NCI-H1436 (cell line): Measurements from ENCODE around the gene ATG4B.
A peak's percentile ranks its signal among the peaks of the same experiment; 100 is the strongest.
"Not testable (repeated sequence)": the region's sequence is repeated elsewhere in the genome, so short reads cannot be mapped to it uniquely, and the experiment has no call there.

Experiments used
- DNase-seq: peaks from one replicate; lab custom pipeline; 2025; lab: John Stamatoyannopoulos, UW

The ATG4B gene

GRCh38 chr2:241637018-241637794 is at the start of gene ATG4B, which contains the start of gene THAP4:
TSS of gene ATG4B (plus strand) at chr2:241637693. CDS start at chr2:241637715, 22 bp downstream.
TSS of gene THAP4 (minus strand) at chr2:241637158. CDS start at chr2:241637017, 141 bp downstream.
- DNase-seq, result peak; percentile 63

DNA sequence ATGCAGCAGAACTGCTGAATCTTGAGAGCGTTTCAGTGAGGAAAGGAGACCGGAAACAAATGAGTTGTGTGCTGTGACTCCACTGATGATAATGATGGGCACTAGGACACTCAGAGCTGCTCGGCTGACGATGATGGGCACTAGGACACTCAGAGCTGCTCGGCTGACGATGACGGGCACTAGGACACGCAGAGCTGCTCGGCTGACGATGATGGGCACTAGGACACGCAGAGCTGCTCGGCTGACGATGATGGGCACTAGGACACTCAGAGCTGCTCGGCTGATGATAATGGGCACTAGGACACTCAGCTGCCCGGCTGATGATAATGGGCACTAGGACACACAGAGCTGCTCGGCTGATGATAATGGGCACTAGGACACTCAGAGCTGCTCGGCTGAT is 47.6 kb upstream of the ATG4B start:
- DNase-seq, result not testable (repeated sequence)

DNA sequence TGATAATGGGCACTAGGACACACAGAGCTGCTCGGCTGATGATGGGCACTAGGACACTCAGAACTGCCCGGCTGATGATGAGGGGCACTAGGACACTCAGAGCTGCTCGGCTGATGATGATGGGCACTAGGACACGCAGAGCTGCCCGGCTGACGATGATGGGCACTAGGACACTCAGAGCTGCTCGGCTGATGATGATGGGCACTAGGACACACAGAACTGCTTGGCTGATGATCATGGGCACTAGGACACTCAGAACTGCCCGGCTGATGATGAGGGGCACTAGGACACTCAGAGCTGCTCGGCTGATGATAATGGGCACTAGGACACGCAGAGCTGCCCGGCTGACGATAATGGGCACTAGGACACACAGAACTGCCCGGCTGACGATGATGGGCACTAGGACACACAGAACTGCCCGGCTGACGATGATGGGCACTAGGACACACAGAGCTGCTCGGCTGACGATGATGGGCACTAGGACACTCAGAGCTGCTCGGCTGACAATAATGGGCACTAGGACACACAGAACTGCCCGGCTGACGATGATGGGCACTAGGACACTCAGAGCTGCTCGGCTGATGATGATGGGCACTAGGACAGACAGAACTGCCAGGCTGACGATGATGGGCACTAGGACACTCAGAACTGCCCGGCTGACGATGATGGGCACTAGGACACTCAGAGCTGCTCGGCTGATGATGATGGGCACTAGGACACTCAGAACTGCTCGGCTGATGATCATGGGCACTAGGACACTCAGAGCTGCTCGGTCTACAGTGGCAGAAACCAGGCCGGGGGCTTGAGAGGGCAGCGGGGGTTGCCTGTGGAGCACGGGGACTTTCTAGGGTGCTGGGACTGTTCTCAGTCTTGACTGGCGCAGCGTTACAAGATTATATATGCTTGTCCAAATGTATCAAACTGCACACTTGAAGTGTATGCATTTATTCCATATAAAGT is 46.7 kb upstream of the ATG4B start:
- DNase-seq, result not testable (repeated sequence)

DNA sequence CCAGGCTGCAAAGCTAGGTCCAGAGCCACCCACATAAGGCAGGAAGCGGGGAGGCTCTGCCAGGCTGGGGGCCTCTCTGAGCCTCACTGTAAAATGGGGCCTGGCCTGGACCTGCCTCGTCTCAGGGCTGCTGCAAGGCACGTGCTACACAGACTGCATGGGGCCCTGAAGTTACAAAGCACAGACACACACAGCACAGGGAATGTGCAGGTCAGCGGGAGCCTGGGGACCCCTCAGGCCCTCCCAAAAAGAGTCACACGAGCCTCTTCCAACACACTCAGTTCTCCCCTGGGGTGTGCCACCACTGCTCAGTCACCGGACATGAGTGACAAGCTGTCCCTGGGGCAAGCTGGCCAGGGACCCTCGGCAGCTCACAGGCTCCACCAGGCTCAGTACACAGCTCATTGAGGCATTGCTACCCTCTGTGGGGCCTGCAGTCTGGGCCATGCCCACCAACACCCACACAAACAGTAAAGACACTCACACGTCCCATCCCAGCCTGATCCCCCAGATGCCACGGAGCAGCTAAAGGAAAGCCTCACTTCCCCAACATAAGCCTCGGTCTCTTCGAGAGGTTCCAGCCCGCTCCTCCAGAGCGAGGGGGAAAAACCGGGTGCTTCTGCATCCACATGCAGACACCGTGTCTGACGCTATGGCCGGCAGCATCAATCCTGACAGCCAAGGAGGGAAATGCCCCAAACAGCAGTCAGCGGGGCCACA is 45.2 kb upstream of the ATG4B start:
- DNase-seq, result no peak

GRCh38 chr2:241593271-241593670 is 44.2 kb upstream of the ATG4B start:
- DNase-seq, result no peak

- no peak for DNase-seq
Measured at GRCh38 chr2:241595600-241596140, 41.8 kb upstream of the ATG4B start.

- no peak for DNase-seq
Measured at GRCh38 chr2:241597561-241597960, 39.9 kb upstream of the ATG4B start.

GRCh38 chr2:241598061-241598460 is 39.4 kb upstream of the ATG4B start:
- peak; percentile 4 for DNase-seq

- no peak for DNase-seq
Measured at GRCh38 chr2:241598487-241598886, 39.0 kb upstream of the ATG4B start.

GRCh38 chr2:241599615-241600014 is 37.9 kb upstream of the ATG4B start:
- DNase-seq, result no peak

- DNase-seq, result no peak
Measured at GRCh38 chr2:241601841-241602240, 35.7 kb upstream of the ATG4B start.

GRCh38 chr2:241602720-241603119 is 34.8 kb upstream of the ATG4B start:
- no peak for DNase-seq

DNA sequence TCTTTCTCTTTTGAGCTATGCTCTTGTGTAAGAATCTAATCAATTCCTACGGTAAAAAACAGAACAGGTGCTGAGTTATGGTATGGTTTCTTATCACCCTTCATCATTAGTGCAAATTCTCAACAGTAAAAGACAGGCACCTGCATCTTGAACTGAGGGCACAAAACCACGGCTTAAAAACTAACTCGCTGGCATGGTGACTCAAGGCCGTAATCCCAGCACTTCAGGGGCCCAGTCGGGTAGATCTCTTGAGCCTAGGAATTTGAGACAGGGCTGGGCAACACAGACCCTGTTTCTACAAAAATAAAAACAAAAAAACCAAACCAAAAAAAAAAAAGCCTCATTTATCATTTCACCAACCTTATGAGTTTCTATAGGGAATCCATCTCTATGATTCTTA is 33.8 kb upstream of the ATG4B start:
- DNase-seq, result no peak

DNA sequence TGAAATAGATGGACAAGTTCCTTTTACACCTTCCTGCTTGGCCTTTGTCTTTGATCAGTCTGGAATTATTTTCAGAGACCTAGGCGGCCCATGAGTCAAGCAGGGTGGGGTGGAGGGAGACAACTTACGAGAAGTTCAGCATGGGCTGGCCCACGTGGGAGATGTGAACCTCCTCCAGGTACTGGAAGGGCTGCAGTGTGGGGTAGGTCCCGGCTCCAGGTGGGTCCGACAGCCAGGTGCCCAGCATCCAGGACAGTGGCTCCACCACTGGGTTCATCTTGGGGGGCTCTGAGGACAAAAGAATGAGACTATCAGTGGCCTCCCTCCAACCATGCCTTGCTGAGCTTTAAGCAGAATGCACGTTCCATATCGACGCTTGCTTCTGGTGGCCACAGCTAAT is 31.3 kb upstream of the ATG4B start:
- DNase-seq, result no peak

DNA sequence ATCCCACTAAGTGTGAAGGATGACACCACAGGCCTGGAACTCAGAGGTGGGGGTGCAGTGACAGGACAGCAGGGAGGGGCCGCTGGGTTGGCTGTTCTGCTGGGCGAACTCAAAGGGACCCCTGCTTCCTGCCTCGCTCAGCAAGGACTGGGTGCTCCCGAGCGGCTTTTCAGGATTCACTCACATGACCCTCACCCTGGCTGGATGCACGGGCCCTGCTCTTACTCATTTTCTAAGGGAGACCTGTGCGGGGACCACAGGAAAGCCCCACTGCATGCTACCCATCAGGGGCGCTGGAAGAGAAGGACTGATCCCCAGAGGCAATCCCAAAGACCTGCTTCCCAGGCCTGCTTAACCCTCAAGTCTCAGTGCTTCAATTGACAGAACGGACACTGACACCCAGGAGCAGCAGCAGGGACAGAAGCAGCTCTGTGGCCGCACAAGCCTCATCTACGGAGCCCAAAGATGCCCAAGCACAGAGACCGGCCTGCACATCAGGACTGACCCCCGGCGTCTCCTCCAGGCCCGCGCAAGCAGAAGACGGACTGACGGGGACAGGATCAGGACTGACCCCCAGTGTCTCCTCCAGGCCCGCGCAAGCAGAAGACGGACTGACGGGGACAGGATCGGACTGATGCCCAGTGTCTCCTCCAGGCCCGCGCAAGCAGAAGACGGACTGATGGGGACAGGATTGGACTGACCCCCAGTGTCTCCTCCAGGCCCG is 30.2 kb upstream of the ATG4B start:
- DNase-seq, result no peak

DNA sequence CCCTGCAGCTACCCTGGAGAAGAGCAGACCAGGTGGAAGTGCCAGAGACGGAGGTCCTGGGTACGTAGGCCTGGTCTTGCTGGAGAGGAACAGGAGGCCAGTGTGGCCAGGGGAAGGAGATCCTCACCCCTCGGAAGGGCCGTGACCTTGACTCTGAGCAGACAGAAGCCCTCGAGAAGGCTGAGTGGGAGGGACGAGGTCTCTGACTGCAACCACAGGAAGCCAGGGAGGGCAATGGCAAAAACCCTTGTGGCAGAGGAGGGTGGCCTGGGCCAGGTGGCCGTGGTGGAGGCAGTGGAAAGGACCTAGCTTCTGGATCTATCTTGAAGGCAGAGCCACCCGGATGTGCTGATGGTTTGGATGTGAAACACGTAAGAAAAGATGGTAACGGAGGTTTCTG is 28.6 kb upstream of the ATG4B start:
- no peak for DNase-seq

GRCh38 chr2:241609859-241610793 is 27.4 kb upstream of the ATG4B start:
- DNase-seq, result peak; percentile 91

- no peak for DNase-seq
Measured at GRCh38 chr2:241611062-241611461, 26.4 kb upstream of the ATG4B start.

GRCh38 chr2:241612156-241613016 is 25.1 kb upstream of the ATG4B start:
- DNase-seq, result no peak
